GM10248 (cell line): ENCODE measurements around the gene S1PR3.

ENCODE experiments used
- CTCF ChIA-PET: fragments of 300-600 bp; sonication (Branson Sonifier 250); formaldehyde crosslinking; extraction: SDS; loops from one replicate; lab custom pipeline; 2021; ENCODE audit warnings: antibody characterized with exemption; lab: Yijun Ruan, JAX
- POLR2A ChIA-PET: fragments of 350-650 bp; sonication (Branson Sonifier 250); formaldehyde crosslinking; extraction: SDS; loops from one replicate; lab custom pipeline; 2020; ENCODE audit warnings: antibody characterized with exemption; lab: Yijun Ruan, JAX
- DNase-seq: peaks from one replicate; pipeline ENCODE4 v3.0.0; 2012; ENCODE audit errors: extremely low spot score
- TF ChIP-seq, protein P1 (sequence below): IDR thresholded peaks from 2 replicates; pipeline ENCODE4 v1.5.1; 2012; ENCODE audit warnings: mild to moderate bottlenecking, low read depth; ENCODE audit errors: extremely low read depth, missing control alignments, control extremely low read depth

The S1PR3 gene

DNA sequence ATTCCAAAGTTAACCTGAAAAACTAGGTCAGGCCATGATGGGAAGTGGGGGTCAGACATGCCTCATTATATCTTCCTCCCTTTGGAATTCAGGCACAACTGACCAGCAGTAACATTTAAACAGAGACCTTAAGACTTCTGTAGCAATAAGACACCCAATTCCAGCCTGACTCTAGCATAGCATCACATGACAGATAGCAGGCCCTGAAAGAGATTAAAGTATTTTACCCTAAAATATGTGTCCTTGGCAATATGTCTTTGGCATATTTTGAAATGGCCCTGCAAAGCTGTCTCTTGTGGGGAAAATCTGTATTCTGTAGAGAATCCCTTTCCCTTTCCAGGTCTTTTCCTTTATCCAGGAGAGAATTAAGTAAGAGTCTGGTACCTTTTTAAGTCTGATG is 34.3 kb downstream of the S1PR3 start:
- CTCF ChIA-PET, result no interaction called here
- POLR2A ChIA-PET, result no interaction called here
- DNase-seq, result no peak
- TF ChIP-seq, protein P1, sequence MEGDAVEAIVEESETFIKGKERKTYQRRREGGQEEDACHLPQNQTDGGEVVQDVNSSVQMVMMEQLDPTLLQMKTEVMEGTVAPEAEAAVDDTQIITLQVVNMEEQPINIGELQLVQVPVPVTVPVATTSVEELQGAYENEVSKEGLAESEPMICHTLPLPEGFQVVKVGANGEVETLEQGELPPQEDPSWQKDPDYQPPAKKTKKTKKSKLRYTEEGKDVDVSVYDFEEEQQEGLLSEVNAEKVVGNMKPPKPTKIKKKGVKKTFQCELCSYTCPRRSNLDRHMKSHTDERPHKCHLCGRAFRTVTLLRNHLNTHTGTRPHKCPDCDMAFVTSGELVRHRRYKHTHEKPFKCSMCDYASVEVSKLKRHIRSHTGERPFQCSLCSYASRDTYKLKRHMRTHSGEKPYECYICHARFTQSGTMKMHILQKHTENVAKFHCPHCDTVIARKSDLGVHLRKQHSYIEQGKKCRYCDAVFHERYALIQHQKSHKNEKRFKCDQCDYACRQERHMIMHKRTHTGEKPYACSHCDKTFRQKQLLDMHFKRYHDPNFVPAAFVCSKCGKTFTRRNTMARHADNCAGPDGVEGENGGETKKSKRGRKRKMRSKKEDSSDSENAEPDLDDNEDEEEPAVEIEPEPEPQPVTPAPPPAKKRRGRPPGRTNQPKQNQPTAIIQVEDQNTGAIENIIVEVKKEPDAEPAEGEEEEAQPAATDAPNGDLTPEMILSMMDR, result no peak

DNA sequence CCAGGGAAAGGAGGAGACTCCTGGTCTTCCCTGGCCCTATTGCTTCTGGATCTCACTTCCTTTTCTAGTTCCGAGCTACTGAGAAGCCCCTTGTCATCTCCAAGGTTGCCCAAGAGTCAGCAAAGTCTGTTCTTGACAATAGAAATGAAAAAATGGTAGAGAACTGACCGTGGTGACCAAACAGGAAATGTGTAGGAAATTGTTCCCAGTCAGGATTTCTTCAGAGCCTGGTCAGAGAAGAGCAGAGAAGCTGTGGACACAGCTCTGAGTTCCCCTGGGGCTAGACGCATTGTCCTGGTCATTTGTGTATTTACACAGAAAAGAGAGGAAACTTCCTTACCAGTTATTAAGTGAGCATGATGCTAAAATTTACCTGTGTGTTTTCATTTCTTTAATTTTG is 35.6 kb downstream of the S1PR3 start:
- POLR2A ChIA-PET, result no interaction called here
- CTCF ChIA-PET, result no interaction called here
- TF ChIP-seq, protein P1, result no peak
- DNase-seq, result no peak

DNA sequence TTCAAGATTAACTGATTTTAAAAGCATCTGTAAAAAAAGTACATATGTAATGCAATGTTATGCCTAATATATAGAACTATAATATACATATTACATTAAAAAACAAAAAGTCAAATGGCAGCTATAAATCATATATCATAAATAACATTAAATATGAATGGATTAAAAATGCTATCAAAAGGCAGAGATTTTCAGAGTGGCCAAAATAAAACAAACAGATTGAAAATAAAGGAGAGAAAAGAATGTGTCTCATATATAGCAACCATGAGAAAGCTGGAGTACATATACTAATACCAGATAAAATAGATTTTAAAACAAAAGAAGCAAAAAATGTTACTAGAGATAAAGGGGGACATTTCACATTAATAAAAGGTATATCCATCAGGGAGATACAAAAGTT is 38.5 kb downstream of the S1PR3 start:
- no peak for DNase-seq
- ChIA-PET POLR2A (no interaction called here), CTCF (no interaction called here)
- TF ChIP-seq, protein P1, result no peak

DNA sequence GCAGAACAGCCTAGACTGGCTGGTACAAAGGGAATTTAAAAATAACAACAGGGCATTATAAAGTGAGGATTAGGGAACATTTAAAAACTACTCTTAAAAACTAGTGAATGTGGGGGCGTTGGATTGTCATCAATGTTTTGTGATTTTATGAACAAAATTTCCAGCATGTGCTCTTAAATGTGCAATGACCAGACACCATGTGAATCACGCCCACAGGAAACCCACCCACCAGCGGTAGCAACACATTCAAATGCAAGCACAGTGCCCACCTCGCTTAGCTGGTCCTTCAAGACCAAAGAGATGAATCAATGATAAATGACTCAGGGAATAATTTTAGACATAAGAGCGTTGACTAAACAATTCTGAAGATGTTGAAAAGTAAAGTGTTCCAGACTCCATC is 40.9 kb downstream of the S1PR3 start:
- TF ChIP-seq, protein P1, result no peak
- POLR2A ChIA-PET, result no interaction called here
- no peak for DNase-seq
- CTCF ChIA-PET, result interaction anchor here (1.1 kb wide), 1 partner anchor 12 kb away, joined by 3 read pairs; no protein-coding TSS in a partner anchor

DNA sequence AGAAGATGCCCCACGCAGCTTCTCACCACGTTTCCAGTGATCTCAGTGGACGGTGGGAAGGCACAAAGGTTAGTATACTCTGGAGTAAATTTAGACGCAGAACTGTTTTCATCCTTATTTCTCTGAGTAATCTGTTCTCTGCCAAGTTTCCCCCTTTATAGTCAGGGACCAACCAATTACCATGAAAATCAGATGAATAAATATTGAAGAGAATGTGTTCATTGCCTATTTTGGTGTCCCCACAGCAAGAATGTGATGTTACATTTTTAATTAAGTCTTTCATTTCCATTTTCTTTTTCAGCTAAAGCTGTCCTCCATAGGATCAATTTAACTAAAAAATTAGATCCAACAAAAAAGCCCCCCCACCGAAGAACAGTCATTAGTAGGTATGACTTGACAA is 41.4 kb downstream of the S1PR3 start:
- DNase-seq, result no peak
- CTCF ChIA-PET, result interaction anchor here (0.7 to 1.5 kb wide), 3 partner anchors 11 to 1106 kb away, joined by 3 read pairs; no protein-coding TSS in a partner anchor
- POLR2A ChIA-PET, result no interaction called here
- TF ChIP-seq, protein P1, result no peak

DNA sequence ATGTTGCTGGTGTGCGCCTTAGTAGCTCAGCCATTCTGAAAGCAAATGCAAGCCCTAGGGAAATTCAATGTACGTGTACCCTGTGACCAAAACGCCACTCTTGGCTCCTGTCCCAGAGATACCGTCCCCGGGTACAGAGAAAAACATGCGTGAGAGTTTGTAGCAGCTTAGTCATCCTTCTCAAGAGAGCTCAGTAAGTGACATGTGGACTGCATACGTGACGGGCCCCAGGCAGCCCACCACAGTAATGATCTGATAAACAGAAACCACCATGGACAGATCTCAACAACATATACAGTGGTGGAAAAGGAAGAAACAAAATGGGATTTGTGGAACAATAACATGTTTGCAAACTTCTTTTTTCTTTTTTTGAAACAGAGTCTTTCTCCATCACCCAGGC is 45.1 kb downstream of the S1PR3 start:
- CTCF ChIA-PET, result no interaction called here
- TF ChIP-seq, protein P1, result no peak
- POLR2A ChIA-PET, result no interaction called here
- DNase-seq, result no peak

DNA sequence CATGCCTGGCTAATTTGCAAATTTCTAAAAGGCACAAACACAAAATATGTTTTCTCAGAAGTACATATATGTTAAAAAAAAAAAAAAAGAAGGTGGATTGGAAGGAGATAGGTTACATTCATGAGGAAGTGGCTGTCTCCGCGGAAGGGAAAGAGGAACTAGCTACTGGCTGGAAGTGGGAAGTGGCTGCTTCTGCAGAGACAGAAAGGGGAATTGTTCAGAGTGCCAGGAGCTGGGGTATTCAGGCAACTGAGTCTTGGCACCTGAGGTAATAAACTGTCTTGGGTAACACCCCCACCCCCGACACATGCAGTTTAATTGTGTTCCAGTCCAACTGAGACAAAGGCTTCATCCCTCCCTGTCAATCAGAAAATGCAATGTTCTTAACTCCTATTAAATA is 45.6 kb downstream of the S1PR3 start:
- TF ChIP-seq, protein P1, result no peak
- ChIA-PET POLR2A (no interaction called here), CTCF (no interaction called here)
- no peak for DNase-seq
